HCT116 (cell line): Measurements from ENCODE around the gene SVIP. TPM values are rescaled to one million over a fixed set of nuclear protein-coding genes. Genes with fewer than 3 reads are reported as not detected.

Experiments used
- ATAC-seq: fragments of 200-7000 bp; cut with Tn5 transposase; 2 replicates; pipeline ENCODE4 v1.9.1; 2020; ENCODE audit warnings: mild to moderate bottlenecking, moderate library complexity
- BruUV-seq: library from RNA; stranded (reverse); fragments of 400-500 nt; replicated peaks from 2 replicates; lab custom pipeline; 2021; lab: Mats Ljungman, UMichigan
- CTCF ChIA-PET: fragments of 300-600 bp; sonication (Branson Sonifier 250); formaldehyde crosslinking; loops from one replicate; lab custom pipeline; 2021; ENCODE audit warnings: antibody characterized with exemption; lab: Charles Lee
- POLR2A ChIA-PET: fragments of 300-600, 350-600 bp; sonication (Branson Sonifier 250); formaldehyde crosslinking; loops from one replicate; lab custom pipeline; 2021; ENCODE audit warnings: antibody characterized with exemption; lab: Charles Lee
- RAD21 ChIA-PET, 2 experiments: fragments of 300-600 bp; sonication (Branson Sonifier 250); formaldehyde crosslinking; loops; one replicate each; lab custom pipeline; 2023; ENCODE audit warnings: low total read pairs in 2 of 2; ENCODE audit not compliant: uncharacterized antibody in 2 of 2, unreplicated experiment in 2 of 2, low non-redundant PET in 1 of 2; lab: Charles Lee
- DNase-seq: peaks from one replicate; pipeline ENCODE4 v3.0.0-alpha.2; 2010; ENCODE audit warnings: low read depth, low spot score
- H2AFZ ChIP-seq: fragments of 200-600 bp; shearing (Covaris generic), sonication (generic); 2 replicates; pipeline ENCODE4 v1.6.1; 2017; ENCODE audit warnings: low read depth, mixed run types, mixed read lengths, antibody characterized with exemption, low read length; ENCODE audit not compliant: poor library complexity, severe bottlenecking
- H3K27ac ChIP-seq: 2 replicates; pipeline ENCODE4 v1.5.1; 2012; ENCODE audit warnings: low read depth, low read length
- H3K27me3 ChIP-seq: fragments of 200-600 bp; sonication (generic); 2 replicates; pipeline ENCODE4 v1.6.1; 2016; ENCODE audit warnings: mixed run types, low read length, mixed read lengths; ENCODE audit not compliant: insufficient read depth
- H3K36me3 ChIP-seq, 2 experiments: fragments of 200-500 bp in 1 of 2; fragments of 200-600 bp in 1 of 2; sonication (Bioruptor generic) in 1 of 2; sonication (generic) in 1 of 2; 2 replicates each; pipeline versions ENCODE4 v1.5.1 to v1.6.1; 2014 to 2016; ENCODE audit warnings: low read length in 2 of 2, inconsistent platforms in 1 of 2, mixed read lengths in 1 of 2, mixed run types in 1 of 2; ENCODE audit not compliant: insufficient read depth in 2 of 2, control insufficient read depth in 1 of 2
- H3K4me1 ChIP-seq, 2 experiments: fragments of 200-600 bp in 1 of 2; sonication (generic) in 1 of 2; 2 replicates each; pipeline versions ENCODE4 v1.5.1 to v1.6.1; 2012 to 2017; ENCODE audit warnings: low read length in 2 of 2, inconsistent platforms in 1 of 2, mild to moderate bottlenecking in 1 of 2, mixed read lengths in 1 of 2, mixed run types in 1 of 2, moderate library complexity in 1 of 2; ENCODE audit not compliant: insufficient read depth in 2 of 2, control insufficient read depth in 1 of 2
- H3K4me2 ChIP-seq: fragments of 200-600 bp; sonication (generic); 2 replicates; pipeline ENCODE4 v1.6.1; 2017; ENCODE audit warnings: mixed run types, low read length, mixed read lengths
- H3K4me3 ChIP-seq, 2 experiments: fragments of 200-600 bp in 1 of 2; sonication (generic) in 1 of 2; replicated peaks in 1 of 2; 2 replicates each; pipeline ENCODE4 v1.5.1; 2011 to 2016; ENCODE audit warnings: low read length in 2 of 2, control low read depth in 1 of 2, low read depth in 1 of 2, mild to moderate bottlenecking in 1 of 2, mixed read lengths in 1 of 2, mixed run types in 1 of 2
- H3K79me2 ChIP-seq: fragments of 200-600 bp; sonication (generic); 2 replicates; pipeline ENCODE4 v1.6.1; 2017; ENCODE audit warnings: mild to moderate bottlenecking, mixed run types, low read length, moderate library complexity, mixed read lengths; ENCODE audit not compliant: insufficient read depth
- H3K9ac ChIP-seq: fragments of 200-600 bp; sonication (generic); 2 replicates; pipeline ENCODE4 v1.6.1; 2016; ENCODE audit warnings: low read length, mixed read lengths
- H3K9me2 ChIP-seq: fragments of 200-600 bp; sonication (generic), shearing (Covaris generic); 2 replicates; pipeline ENCODE4 v1.6.1; 2017; ENCODE audit warnings: mixed run types, mild to moderate bottlenecking, moderate library complexity; ENCODE audit not compliant: insufficient read depth
- H3K9me3 ChIP-seq, 2 experiments: fragments of 200-500 bp in 1 of 2; fragments of 200-600 bp in 1 of 2; sonication (Bioruptor generic) in 1 of 2; sonication (generic) in 1 of 2; 2 replicates each; pipeline ENCODE4 v1.6.1; 2014 to 2017; ENCODE audit warnings: low read length in 2 of 2, mixed read lengths in 2 of 2, inconsistent platforms in 1 of 2, low read depth in 1 of 2, mild to moderate bottlenecking in 1 of 2, mixed run types in 1 of 2, moderate library complexity in 1 of 2; ENCODE audit not compliant: control insufficient read depth in 1 of 2, insufficient read depth in 1 of 2
- H4K20me1 ChIP-seq: fragments of 200-600 bp; sonication (generic), shearing (Covaris generic); 2 replicates; pipeline ENCODE4 v1.6.1; 2017; ENCODE audit warnings: mixed run types, mild to moderate bottlenecking, moderate library complexity; ENCODE audit not compliant: insufficient read depth
- CBX3 ChIP-seq: IDR thresholded peaks from 2 replicates; pipeline ENCODE4 v1.6.1; 2012; ENCODE audit warnings: low read depth
- CEBPB ChIP-seq: IDR thresholded peaks from 2 replicates; pipeline ENCODE4 v1.6.1; 2012; ENCODE audit warnings: low read depth
- EZH2phosphoT487 ChIP-seq: fragments of 200-600 bp; IDR thresholded peaks from 2 replicates; pipeline ENCODE4 v1.6.1; 2018; ENCODE audit warnings: antibody characterized with exemption, borderline replicate concordance
- FOSL1 ChIP-seq: IDR thresholded peaks from 2 replicates; pipeline ENCODE4 v1.6.1; 2012; ENCODE audit warnings: low read depth
- JUND ChIP-seq: IDR thresholded peaks from 2 replicates; pipeline ENCODE4 v1.6.1; 2012
- POLR2AphosphoS5 ChIP-seq: IDR thresholded peaks from 2 replicates; pipeline ENCODE4 v1.6.1; 2011; ENCODE audit warnings: mild to moderate bottlenecking, low read depth, low read length, moderate library complexity
- RAD21 ChIP-seq: IDR thresholded peaks from 2 replicates; pipeline ENCODE4 v1.6.1; 2012; ENCODE audit warnings: low read depth, mild to moderate bottlenecking
- SIN3A ChIP-seq: IDR thresholded peaks from 2 replicates; pipeline ENCODE4 v1.6.1; 2012; ENCODE audit warnings: low read depth
- SP1 ChIP-seq: IDR thresholded peaks from 2 replicates; pipeline ENCODE4 v1.6.1; 2012; ENCODE audit warnings: low read depth
- SRF ChIP-seq: IDR thresholded peaks from 2 replicates; pipeline ENCODE4 v1.6.1; 2012; ENCODE audit warnings: low read depth
- TCF7L2 ChIP-seq: IDR thresholded peaks from 2 replicates; pipeline ENCODE4 v1.7.0; 2011; ENCODE audit warnings: borderline replicate concordance, inconsistent platforms; ENCODE audit not compliant: insufficient read depth, insufficient read length; ENCODE audit errors: extremely low read depth
- ZFX ChIP-seq: fragments of 450-650 bp; IDR thresholded peaks from 2 replicates; pipeline ENCODE4 v1.6.1; 2017
- intact Hi-C: fragments of 100-400 bp; cut with micrococcal nuclease; formaldehyde crosslinking; loops from 2 replicates; pipeline ENCODE4 v1.10.0; 2022
- total RNA-seq: library from RNA; stranded (reverse); gene quantifications from one replicate; pipeline ENCODE4 v1.2.1, GENCODE V29; 2021; ENCODE audit not compliant: unreplicated experiment
- TF ChIP-seq, protein P1 (sequence below): IDR thresholded peaks from 2 replicates; pipeline ENCODE4 v1.6.1; 2012; ENCODE audit warnings: low read depth
- TF ChIP-seq, protein P2 (sequence below): IDR thresholded peaks from 2 replicates; pipeline ENCODE4 v1.6.1; 2012
- TF ChIP-seq, protein P3 (sequence below): IDR thresholded peaks from 2 replicates; pipeline ENCODE4 v1.6.1; 2012
- TF ChIP-seq, protein P4 (sequence below), 3 experiments: fragments of 200-600 bp in 1 of 3; sonication (generic) in 1 of 3; IDR thresholded peaks in 2 of 3; conservative IDR thresholded peaks in 1 of 3; 2 replicates each; pipeline ENCODE4 v1.5.1; 2012 to 2017; ENCODE audit warnings: low read depth in 2 of 3, low read length in 2 of 3, antibody characterized with exemption in 1 of 3, borderline replicate concordance in 1 of 3, control low read depth in 1 of 3, mild to moderate bottlenecking in 1 of 3, mixed read lengths in 1 of 3, mixed run types in 1 of 3, moderate library complexity in 1 of 3; ENCODE audit not compliant: insufficient read depth in 1 of 3

Gene SVIP
- total RNA-seq, 1 experiment from 2014 or later: 18.6 TPM

DNA sequence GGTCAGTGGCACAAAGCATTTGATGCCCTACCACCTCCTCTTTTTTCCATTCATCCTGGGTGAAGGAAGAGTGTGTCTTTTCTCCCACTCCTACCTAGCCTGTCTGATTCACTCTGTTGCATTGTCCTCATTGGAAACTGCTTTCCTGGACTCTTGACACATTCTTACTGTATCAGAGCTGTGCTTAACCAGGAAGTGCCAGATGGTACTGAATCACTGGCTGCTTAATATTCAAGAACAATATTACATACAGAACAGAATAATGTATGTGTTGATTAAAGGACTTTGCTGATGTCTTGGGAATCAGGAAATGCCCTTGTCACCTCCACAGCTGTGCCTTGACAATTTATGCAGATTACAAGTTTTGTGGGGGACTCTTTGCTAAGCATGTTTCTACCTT is 44.4 kb downstream of the SVIP start:
- Histone ChIP-seq H4K20me1 (no peaks in the 10 kb centered on the region), H3K9me2 (no peaks in the 10 kb centered on the region), H3K4me3 (no peak overlapping the region), H3K27me3 (peaks cover 23% of the 10 kb centered on the region), H3K9me3 (no peaks in the 10 kb centered on the region), H3K79me2 (no peaks in the 10 kb centered on the region), H3K4me1 (no peaks in the 10 kb centered on the region), H3K4me2 (no peak overlapping the region), H3K36me3 (no peaks in the 10 kb centered on the region), H3K9ac (no peak overlapping the region), H3K27ac (no peak overlapping the region), H2AFZ (no peak overlapping the region)
- ATAC-seq (no peak), DNase-seq (no peak)
- ChIA-PET POLR2A (no interaction called here), CTCF (no interaction called here), RAD21 (no interaction called here)
- TF ChIP-seq POLR2AphosphoS5 (no peak), JUND (no peak), SP1 (no peak), RAD21 (no peak), CEBPB (no peak), FOSL1 (no peak), ZFX (no peak)
- no TSS peak for BruUV-seq
- intact Hi-C loops: no loop called here

- Histone ChIP-seq H4K20me1 (no peaks in the 10 kb centered on the region), H3K79me2 (no peaks in the 10 kb centered on the region), H3K9ac (no peak overlapping the region), H3K9me2 (no peaks in the 10 kb centered on the region), H3K36me3 (no peaks in the 10 kb centered on the region), H2AFZ (no peak overlapping the region), H3K4me3 (no peak overlapping the region), H3K27me3 (peaks cover 19% of the 10 kb centered on the region), H3K4me2 (no peak overlapping the region), H3K4me1 (no peaks in the 10 kb centered on the region), H3K27ac (no peak overlapping the region), H3K9me3 (no peaks in the 10 kb centered on the region)
- BruUV-seq: no TSS peak
- intact Hi-C loops: no loop called here
- RAD21 ChIA-PET: no interaction called here
- no peak for DNase-seq
- POLR2A ChIA-PET: no interaction called here
- ATAC-seq: no peak
- CTCF ChIA-PET: no interaction called here
- TF ChIP-seq CBX3: no peak
- no peak for TF ChIP-seq FOSL1
- TF ChIP-seq, protein P1, sequence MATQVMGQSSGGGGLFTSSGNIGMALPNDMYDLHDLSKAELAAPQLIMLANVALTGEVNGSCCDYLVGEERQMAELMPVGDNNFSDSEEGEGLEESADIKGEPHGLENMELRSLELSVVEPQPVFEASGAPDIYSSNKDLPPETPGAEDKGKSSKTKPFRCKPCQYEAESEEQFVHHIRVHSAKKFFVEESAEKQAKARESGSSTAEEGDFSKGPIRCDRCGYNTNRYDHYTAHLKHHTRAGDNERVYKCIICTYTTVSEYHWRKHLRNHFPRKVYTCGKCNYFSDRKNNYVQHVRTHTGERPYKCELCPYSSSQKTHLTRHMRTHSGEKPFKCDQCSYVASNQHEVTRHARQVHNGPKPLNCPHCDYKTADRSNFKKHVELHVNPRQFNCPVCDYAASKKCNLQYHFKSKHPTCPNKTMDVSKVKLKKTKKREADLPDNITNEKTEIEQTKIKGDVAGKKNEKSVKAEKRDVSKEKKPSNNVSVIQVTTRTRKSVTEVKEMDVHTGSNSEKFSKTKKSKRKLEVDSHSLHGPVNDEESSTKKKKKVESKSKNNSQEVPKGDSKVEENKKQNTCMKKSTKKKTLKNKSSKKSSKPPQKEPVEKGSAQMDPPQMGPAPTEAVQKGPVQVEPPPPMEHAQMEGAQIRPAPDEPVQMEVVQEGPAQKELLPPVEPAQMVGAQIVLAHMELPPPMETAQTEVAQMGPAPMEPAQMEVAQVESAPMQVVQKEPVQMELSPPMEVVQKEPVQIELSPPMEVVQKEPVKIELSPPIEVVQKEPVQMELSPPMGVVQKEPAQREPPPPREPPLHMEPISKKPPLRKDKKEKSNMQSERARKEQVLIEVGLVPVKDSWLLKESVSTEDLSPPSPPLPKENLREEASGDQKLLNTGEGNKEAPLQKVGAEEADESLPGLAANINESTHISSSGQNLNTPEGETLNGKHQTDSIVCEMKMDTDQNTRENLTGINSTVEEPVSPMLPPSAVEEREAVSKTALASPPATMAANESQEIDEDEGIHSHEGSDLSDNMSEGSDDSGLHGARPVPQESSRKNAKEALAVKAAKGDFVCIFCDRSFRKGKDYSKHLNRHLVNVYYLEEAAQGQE: no peak
- TF ChIP-seq, protein P2, sequence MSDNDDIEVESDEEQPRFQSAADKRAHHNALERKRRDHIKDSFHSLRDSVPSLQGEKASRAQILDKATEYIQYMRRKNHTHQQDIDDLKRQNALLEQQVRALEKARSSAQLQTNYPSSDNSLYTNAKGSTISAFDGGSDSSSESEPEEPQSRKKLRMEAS: no peak
- TF ChIP-seq SIN3A: no peak
- TF ChIP-seq, protein P3, sequence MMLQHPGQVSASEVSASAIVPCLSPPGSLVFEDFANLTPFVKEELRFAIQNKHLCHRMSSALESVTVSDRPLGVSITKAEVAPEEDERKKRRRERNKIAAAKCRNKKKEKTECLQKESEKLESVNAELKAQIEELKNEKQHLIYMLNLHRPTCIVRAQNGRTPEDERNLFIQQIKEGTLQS: no peak
- TF ChIP-seq ZFX: no peak
- TF ChIP-seq TCF7L2: no peak
- no peak for TF ChIP-seq SRF
- TF ChIP-seq EZH2phosphoT487: no peak
- TF ChIP-seq POLR2AphosphoS5: no peak
- TF ChIP-seq, protein P4, sequence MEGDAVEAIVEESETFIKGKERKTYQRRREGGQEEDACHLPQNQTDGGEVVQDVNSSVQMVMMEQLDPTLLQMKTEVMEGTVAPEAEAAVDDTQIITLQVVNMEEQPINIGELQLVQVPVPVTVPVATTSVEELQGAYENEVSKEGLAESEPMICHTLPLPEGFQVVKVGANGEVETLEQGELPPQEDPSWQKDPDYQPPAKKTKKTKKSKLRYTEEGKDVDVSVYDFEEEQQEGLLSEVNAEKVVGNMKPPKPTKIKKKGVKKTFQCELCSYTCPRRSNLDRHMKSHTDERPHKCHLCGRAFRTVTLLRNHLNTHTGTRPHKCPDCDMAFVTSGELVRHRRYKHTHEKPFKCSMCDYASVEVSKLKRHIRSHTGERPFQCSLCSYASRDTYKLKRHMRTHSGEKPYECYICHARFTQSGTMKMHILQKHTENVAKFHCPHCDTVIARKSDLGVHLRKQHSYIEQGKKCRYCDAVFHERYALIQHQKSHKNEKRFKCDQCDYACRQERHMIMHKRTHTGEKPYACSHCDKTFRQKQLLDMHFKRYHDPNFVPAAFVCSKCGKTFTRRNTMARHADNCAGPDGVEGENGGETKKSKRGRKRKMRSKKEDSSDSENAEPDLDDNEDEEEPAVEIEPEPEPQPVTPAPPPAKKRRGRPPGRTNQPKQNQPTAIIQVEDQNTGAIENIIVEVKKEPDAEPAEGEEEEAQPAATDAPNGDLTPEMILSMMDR (IDR thresholded peaks at IDR 0.05 in 2 of 3, conservative IDR thresholded peaks at IDR 0.05 in 1 of 3; ENCODE audit: borderline replicate concordance in 1 of 3, insufficient read depth in 1 of 3, low read depth in 2 of 3, low read length in 2 of 3): no peak
Observed at GRCh38 chr11:22780952-22781593, 48.5 kb downstream of the SVIP start.
